ENCODE data around the gene LRRC15.
A peak's percentile ranks its signal among the peaks of the same experiment; 100 is the strongest.

The LRRC15 gene

DNA sequence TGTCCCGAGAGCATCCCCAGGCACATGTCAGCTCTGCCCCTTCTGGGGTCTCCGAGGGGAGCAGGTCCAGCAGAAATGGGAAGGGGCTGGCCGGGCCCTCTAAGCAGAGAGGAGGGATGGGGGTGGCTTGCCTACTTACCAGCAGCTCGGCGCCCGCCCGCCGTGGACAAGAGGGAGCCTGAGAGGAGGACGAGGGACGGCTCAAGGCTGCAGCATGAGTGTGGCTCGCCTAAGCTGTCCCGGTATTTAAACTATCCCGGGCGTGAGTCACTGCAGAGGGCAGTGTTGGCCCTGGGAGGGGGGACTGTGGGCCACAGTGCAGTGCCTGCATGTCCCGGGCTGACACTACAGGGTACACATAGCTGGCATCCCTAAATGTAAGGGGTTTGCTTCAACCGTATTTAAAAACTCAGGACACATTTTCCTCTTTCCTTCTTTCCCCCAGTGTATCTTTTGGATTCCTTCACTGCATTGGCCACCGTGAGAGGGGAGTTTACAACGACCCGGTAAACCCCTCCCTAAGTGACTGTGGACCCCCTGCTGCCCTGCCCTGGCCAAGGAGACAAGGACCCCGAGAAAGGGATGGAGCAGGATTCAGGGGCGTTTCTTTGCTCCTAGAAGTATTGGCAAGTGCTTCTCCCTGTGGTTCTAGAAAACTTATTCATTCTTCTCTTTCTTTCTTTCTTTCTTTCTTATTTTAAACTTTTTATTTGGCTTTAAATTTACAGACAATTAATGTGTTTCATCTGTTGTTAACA is at the start of gene LRRC15:
Gene LRRC15, minus strand, starts transcription at position 222 of the 758 bp plus-strand sequence. CDS start 8,700 bp downstream, outside the sequence.
- Histone ChIP-seq H3K27ac (peak within 1 kb of the TSS in 16 of 21 experiments; percentile 17 to 82 (median 54)), H3K4me3 (peak within 1 kb of the TSS; percentile 8 to 29 (median 21))

DNA sequence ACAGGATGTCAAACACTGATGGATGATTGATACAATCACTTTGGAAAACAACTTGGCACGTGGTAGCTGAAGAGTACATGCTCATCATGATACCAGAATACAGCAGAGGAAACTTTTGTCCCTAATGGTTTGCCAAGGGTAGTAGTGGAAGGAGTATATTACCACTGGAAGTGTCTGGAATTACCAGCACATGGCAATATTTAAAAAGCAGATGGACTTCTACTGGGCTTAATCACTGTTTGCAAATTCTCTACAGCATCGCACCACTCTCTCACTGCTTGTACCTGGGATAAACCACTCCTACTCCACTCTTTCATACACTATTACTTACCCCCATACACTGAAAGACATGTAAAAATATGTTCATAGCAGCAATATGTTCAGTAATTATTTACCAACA is 49.1 kb upstream of the LRRC15 start:
- H3K27ac ChIP-seq, result no peak overlapping the region
- H3K4me3 ChIP-seq, result no peak overlapping the region

DNA sequence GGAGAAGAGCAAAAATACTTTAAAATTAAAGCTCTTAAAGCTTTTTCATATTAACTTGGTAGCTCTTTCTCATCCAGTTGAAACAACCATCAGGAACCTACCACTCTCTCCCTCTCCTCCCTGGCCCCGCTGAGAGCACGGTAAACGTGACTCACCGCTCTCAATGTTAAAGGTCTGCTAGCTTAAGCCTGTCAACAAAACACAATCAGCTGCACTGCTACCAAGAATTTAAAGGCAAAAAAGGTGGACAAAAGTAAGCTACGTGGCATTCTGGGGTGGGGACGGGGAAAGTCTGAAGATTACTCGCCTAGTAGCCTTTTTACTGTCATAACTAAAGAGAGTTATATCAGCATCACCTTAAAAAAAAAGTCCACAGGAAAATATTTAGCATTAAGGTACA is 37.9 kb upstream of the LRRC15 start:
- Histone ChIP-seq H3K27ac (no peak overlapping the region), H3K4me3 (no peak overlapping the region)

DNA sequence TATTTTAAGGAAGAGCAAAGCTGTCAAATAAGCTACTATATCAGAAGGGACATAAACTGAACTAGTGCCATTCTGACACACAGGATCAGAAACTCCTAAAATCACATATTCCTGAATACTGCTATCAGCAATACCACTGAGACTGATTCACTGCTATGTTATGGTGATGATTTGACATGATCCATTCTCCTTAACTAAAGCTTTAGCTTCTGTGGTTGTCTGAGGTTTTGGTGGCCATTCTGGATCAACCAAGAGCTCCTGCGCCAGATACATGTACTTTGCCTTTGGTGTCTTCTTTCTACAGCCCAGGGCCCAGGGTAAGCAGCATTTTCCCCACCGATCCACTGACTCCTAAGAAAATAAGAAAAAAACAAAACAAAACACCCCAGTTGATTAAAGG is 36.2 kb upstream of the LRRC15 start:
- no peak overlapping the region for H3K27ac ChIP-seq
- H3K4me3 ChIP-seq, result no peak overlapping the region

DNA sequence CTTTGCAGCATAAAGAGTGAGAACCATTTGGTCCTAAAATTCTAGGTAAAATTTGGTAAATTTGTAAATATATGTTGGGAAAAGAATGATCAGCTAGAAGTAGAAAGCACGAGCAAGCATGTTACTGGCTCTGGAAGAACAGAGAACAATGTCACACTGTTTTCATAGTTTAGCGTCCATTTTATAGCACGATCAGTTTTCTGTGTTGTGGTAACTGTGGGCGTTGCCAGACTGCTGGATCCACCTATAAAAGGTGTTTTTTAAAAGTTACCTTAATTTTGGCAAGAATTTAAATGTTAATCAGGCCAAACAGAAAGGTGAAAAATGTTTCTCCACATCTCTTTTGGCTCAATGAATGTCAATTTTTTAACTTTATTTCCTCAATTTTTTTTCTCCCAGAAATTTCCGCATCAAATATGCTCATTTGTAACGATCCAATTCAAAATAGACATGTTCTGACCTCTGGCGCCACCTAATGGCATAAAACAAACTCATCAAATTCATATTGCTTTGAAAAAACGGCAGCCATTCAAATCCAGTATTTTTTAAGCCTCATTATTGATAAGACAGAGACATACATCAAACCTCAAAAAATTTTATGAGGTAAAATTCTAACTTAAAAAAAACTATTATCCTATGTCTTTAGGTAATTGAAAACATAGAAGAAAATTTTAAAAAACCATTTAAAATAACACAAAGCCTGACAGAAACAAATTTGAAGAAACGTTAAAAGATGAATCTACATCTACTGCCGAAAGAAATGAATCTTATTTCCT is 35.0 kb upstream of the LRRC15 start:
- no peak overlapping the region for H3K4me3 ChIP-seq
- H3K27ac ChIP-seq, result no peak overlapping the region

- Histone ChIP-seq H3K27ac (no peak overlapping the region), H3K4me3 (no peak overlapping the region)
Measured at GRCh38 chr3:194401868-194402329, 32.4 kb upstream of the LRRC15 start.

DNA sequence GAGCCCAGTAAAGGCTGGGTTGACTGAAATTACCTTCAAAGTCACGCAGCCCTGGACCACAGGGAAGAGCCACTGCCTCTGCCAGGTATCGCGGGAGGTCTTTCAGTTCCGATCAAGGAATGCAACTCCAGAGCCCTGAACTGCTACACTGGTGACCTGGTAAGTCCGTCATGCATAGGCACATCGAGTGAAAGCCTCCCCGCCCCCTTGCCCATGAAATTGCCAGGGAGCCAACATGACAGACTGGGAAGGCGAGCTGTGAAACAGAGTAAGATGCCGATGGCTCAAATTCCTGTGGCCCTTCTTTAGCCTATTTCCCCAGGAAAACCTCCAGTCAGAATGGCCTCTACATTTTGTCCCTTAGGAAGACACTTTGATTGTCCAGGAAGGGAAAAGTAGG is 31.8 kb upstream of the LRRC15 start:
- no peak overlapping the region for H3K4me3 ChIP-seq
- H3K27ac ChIP-seq, result no peak overlapping the region

DNA sequence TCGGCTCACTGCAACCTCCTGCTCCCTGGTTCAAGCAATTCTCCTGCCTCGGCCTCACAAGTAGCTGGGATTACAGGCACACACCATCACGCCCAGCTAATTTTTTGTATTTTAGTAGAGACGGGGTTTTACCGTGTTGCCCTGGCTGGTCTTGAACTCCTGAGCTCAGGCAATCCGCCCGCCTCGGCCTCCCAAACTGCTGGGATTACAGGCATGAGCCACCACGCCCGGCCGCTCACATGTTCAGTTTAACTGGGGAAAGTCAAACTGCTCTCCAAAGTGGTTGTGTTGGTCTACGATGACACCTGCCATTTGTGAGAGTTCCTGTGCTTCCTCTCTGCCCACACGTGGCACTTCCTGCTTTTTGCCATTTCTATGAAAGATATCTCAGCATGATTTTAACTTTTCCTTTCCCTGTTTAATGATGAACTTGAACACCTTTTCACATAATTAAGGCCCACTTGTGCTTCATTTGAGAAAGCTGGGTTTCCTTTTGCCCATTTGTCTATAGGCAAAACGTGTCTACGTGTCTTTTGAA is 30.4 kb upstream of the LRRC15 start:
- Histone ChIP-seq H3K27ac (no peak overlapping the region), H3K4me3 (no peak overlapping the region)

- H3K27ac ChIP-seq, result peak within 1 kb of the TSS in 1 of 21 experiments; percentile 37
Measured at GRCh38 chr3:194399166-194399565, 29.6 kb upstream of the LRRC15 start, which contains the start of gene GP5. Gene GP5 (minus strand): TSS chr3:194399266. CDS start chr3:194398282, 984 bp downstream.

GRCh38 chr3:194397757-194398312 is 28.3 kb upstream of the LRRC15 start:
- peak overlapping the region in 6 of 7 experiments; percentile 4 to 34 (median 16) for H3K4me3 ChIP-seq
- peak overlapping the region in 2 of 21 experiments; percentile 37 to 70 for H3K27ac ChIP-seq

More at GRCh38 chr3:194399166-194399565, 29.6 kb upstream of the LRRC15 start, which contains the start of gene GP5:
- H3K4me3 ChIP-seq, result peak within 1 kb of the TSS in 4 of 7 experiments; percentile 7 to 34 (median 22)

- Histone ChIP-seq H3K4me3 (peak overlapping the region in 6 of 7 experiments; percentile 4 to 34 (median 16)), H3K27ac (peak overlapping the region in 14 of 21 experiments; percentile 29 to 85 (median 58))
Measured at GRCh38 chr3:194396859-194397756, 27.6 kb upstream of the LRRC15 start.

DNA sequence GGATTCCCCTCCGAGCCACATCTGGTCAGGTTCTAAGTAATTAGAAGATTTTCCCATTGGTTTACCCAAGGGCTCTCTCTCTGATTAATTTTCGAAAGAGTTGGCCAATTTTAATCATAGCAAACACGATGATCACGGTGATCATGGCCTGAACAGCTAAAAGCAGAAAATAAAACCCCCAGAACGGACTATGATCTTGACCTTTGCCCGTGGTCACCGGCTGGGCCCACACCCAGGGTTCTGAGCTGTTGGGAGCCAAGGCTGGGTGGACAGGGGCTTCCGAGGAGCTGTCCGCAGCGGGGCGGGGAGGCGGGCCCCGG is 27.0 kb upstream of the LRRC15 start:
- Histone ChIP-seq H3K27ac (peak overlapping the region in 14 of 21 experiments; percentile 29 to 85 (median 58)), H3K4me3 (peak overlapping the region in 5 of 7 experiments; percentile 3 to 34 (median 22))

DNA sequence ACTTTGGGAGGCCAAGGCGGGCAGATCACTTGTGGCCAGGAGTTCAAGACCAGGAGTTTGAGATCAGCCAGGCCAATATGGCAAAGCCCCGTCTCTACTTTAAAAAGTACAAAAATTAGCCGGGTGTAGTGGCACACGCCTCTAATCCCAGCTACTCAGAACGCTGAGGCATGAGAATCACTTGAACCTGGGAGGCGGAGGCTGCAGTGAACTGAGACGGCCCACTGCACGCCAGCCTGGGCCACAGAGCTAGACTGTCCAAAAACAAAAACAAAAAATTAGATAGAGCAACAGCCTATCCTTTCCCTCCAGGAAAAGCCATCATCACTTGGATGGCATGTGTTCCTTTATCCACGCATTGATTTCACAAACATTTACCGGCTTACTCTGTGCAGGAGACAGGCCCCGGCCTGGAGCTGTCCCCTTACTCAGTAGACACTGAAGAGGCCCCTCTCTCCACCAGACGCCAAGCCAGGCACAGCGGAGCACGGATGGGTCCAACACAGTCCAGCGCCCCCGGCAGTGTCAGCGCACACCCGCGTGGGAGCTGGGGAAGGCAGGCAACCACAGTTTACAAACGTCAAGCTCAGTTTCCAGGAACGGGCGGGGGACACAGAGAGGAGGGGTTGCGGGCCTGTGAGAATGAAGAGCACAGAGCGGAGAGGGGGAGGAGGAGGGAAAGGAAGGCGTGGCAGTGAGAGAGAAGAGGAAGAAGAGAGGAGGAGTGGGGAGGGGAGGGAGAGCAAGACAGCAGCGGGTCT is 26.4 kb upstream of the LRRC15 start:
- H3K4me3 ChIP-seq, result peak overlapping the region in 3 of 7 experiments; percentile 4 to 33 (median 22)
- H3K27ac ChIP-seq, result peak overlapping the region in 12 of 21 experiments; percentile 33 to 85 (median 62)

GRCh38 chr3:194395212-194395611 is 25.7 kb upstream of the LRRC15 start:
- H3K27ac ChIP-seq, result peak overlapping the region in 6 of 21 experiments; percentile 33 to 85 (median 71)
- H3K4me3 ChIP-seq, result no peak overlapping the region

DNA sequence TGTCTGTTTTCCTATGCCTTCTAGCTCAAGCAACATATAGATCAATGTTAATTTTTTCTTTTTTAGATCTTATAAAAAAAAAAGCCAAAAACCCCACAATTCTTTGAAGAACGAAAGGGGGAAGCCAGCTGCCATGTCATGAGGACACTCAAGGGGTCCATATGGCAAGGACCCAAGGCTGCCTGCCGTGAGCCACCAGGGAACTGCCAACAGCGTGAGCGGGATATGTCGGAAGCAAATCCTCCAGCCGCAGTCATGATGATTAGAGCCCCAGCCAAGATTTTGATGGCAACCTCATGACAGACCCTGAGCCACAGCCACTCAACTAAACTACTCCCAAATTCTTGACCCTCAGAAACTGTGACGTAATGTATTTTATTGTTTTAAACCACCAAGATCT is 23.0 kb upstream of the LRRC15 start:
- no peak overlapping the region for H3K4me3 ChIP-seq
- no peak overlapping the region for H3K27ac ChIP-seq

GRCh38 chr3:194390835-194391234 is 21.3 kb upstream of the LRRC15 start:
- no peak overlapping the region for H3K4me3 ChIP-seq
- H3K27ac ChIP-seq, result no peak overlapping the region

DNA sequence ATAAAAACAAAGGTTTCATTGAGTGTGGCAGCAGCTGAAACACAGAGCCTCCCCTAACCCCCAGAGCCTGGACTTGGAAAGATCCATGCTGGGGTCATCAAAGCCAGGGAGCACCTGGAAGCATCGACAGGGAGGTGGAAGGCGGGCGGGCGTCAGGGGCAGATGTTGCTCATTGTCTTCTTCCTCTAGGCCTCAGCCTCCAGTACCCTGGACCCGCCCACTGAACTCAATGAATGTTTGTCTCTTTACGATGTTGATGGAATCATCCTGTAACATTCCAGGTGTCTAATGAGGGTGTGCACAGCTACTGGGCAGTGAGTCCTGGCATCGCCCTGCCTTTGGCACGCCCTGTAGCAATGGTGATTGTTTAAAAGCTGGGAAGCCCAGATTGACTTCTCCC is 19.7 kb upstream of the LRRC15 start:
- Histone ChIP-seq H3K4me3 (no peak overlapping the region), H3K27ac (no peak overlapping the region)

- Histone ChIP-seq H3K27ac (no peak overlapping the region), H3K4me3 (no peak overlapping the region)
Measured at GRCh38 chr3:194387926-194388418, 18.4 kb upstream of the LRRC15 start.
